ENCODE results near the gene MAMSTR. TPM values are rescaled to one million over a fixed set of nuclear protein-coding genes. Genes with fewer than 3 reads are reported as not detected.
"Not testable (repeated sequence)": the region's sequence is repeated elsewhere in the genome, so short reads cannot be mapped to it uniquely, and the experiment has no call there.

Gene MAMSTR
- total and polyA plus RNA-seq, 2 donors (not counting 1 experiment from before 2014, with no cell fraction given) = 0.60 to 1.6 TPM

- ATAC-seq (ENCODE audit: low read depth) = no peak
- H3K4me3 Mint-ChIP-seq = no peak overlapping the region
- H2AFZ ChIP-seq (ENCODE audit: insufficient read depth, low read depth, low read length, poor library complexity, severe bottlenecking) = no peak overlapping the region
Observed at GRCh38 chr19:48680436-48681126, 38.9 kb downstream of the MAMSTR start.

GRCh38 chr19:48680006-48680405, 39.5 kb downstream of the MAMSTR start:
- H3K4me1 Mint-ChIP-seq; H3K27me3 ChIP-seq (replicated peaks in 1 of 4; ENCODE audit: control extremely low read depth in 1 of 4, control insufficient read depth in 3 of 4, insufficient read depth in 4 of 4, low read length in 3 of 4); H2AFZ ChIP-seq (ENCODE audit: insufficient read depth, low read depth, low read length, poor library complexity, severe bottlenecking); H4K20me1 ChIP-seq (ENCODE audit: control insufficient read depth, insufficient read depth, low read length, poor library complexity, severe bottlenecking); CTCF ChIA-PET; H3K4me1 ChIP-seq (ENCODE audit: control insufficient read depth in 2 of 2, insufficient read depth in 2 of 2, low read length in 2 of 2); H3K9me3 ChIP-seq (ENCODE audit: control extremely low read depth in 1 of 3, control insufficient read depth in 2 of 3, insufficient read depth in 1 of 3, low read length in 2 of 3); ATAC-seq (ENCODE audit: low read depth); H3K9me3 Mint-ChIP-seq (ENCODE audit: insufficient read depth); H3K79me2 ChIP-seq (ENCODE audit: control insufficient read depth, insufficient read depth, low read length); H3K4me2 ChIP-seq (replicated peaks; ENCODE audit: low read depth, low read length, poor library complexity, severe bottlenecking); H3K27ac Mint-ChIP-seq; H3K27ac ChIP-seq (ENCODE audit: low read length in 2 of 2); DNase-seq; H3K36me3 ChIP-seq (replicated peaks in 1 of 2; ENCODE audit: control extremely low read depth in 1 of 2, control insufficient read depth in 1 of 2, extremely low read depth in 1 of 2, insufficient read depth in 2 of 2, low read length in 1 of 2); H3K4me3 ChIP-seq (ENCODE audit: control extremely low read depth in 1 of 5, extremely low read depth in 1 of 5, insufficient read depth in 1 of 5, low read depth in 2 of 5, low read length in 4 of 5); intact Hi-C loops (cut with micrococcal nuclease); H3K27me3 Mint-ChIP-seq; POLR2A ChIA-PET; H3K4me3 Mint-ChIP-seq; H3K9ac ChIP-seq (ENCODE audit: low read length): not testable (repeated sequence)
- WGBS (ENCODE audit: insufficient coverage) = 87% methylated on average over 6 of the region's 19 CpGs

More at GRCh38 chr19:48680436-48681126, 38.9 kb downstream of the MAMSTR start:
- no peak for DNase-seq
- ChIA-PET POLR2A (no interaction called here), CTCF (no interaction called here)
- no peak overlapping the region for H3K4me2 ChIP-seq (replicated peaks; ENCODE audit: low read depth, low read length, poor library complexity, severe bottlenecking)
- Mint-ChIP-seq H3K9me3 (ENCODE audit: insufficient read depth) (no peaks in the 10 kb centered on the region), H3K27ac (no peak overlapping the region), H3K27me3 (no peaks in the 10 kb centered on the region), H3K4me1 (peaks cover 2% of the 10 kb centered on the region)
- H3K27ac ChIP-seq (ENCODE audit: low read length in 2 of 2) = no peak overlapping the region
- 92% methylated on average over 44 of the region's 45 CpGs for WGBS (ENCODE audit: insufficient coverage)
- no peaks in the 10 kb centered on the region for H3K79me2 ChIP-seq (ENCODE audit: control insufficient read depth, insufficient read depth, low read length)
- no peaks in the 10 kb centered on the region for H3K9me3 ChIP-seq (ENCODE audit: control extremely low read depth in 1 of 3, control insufficient read depth in 2 of 3, insufficient read depth in 1 of 3, low read length in 2 of 3)
- peaks cover 0 to 2% of the 10 kb centered on the region in 2 donors for H3K4me1 ChIP-seq (ENCODE audit: control insufficient read depth in 2 of 2, insufficient read depth in 2 of 2, low read length in 2 of 2)
- H3K36me3 ChIP-seq (replicated peaks in 1 of 2; ENCODE audit: control extremely low read depth in 1 of 2, control insufficient read depth in 1 of 2, extremely low read depth in 1 of 2, insufficient read depth in 2 of 2, low read length in 1 of 2) = no peaks in the 10 kb centered on the region
- intact Hi-C loops (cut with micrococcal nuclease) = no loop called here
- H3K9ac ChIP-seq (ENCODE audit: low read length) = no peak overlapping the region
- H4K20me1 ChIP-seq (ENCODE audit: control insufficient read depth, insufficient read depth, low read length, poor library complexity, severe bottlenecking) = no peaks in the 10 kb centered on the region
- H3K27me3 ChIP-seq (replicated peaks in 1 of 4; ENCODE audit: control extremely low read depth in 1 of 4, control insufficient read depth in 3 of 4, insufficient read depth in 4 of 4, low read length in 3 of 4) = no peaks in the 10 kb centered on the region
- H3K4me3 ChIP-seq (ENCODE audit: control extremely low read depth in 1 of 5, extremely low read depth in 1 of 5, insufficient read depth in 1 of 5, low read depth in 2 of 5, low read length in 4 of 5) = no peak overlapping the region
- TF ChIP-seq CTCF (IDR thresholded peaks at IDR 0.05) (no peak), EZH2 (IDR thresholded peaks at IDR 0.05; ENCODE audit: borderline replicate concordance, insufficient read depth, low read depth, low read length, poor library complexity, severe bottlenecking) (no peak)

All from B cell (primary cell).